ENCODE results near the gene MYO7B.

The MYO7B gene

DNA sequence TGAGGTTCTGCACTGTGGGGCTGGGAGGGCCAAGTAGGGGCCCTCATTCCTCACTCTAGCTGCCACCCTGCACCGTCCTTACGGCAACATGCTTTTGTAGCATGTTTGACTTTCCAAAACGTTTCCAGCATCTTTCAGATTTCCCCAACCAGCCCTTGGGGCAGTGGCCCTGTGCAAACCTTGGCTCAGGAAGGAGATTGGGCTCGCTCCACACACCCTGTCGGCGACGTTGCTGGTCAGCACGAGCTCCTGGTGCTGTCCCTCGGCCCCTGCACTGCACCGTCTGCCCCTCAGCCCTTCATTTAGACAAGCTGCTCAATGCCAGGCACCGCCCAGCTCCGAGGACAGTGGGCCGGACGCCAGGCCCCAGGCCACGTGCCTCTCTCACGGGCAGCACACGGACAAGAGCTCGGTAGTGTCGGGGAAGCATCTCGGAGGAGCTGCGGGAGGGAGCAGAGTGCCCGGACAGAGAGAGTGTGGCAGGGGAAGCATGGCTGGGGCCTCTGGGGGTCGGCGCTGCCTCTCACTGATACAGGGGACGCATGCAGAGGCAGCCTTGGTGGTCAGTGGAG is 117.4 kb downstream of the MYO7B start:
- no peak for DNase-seq

- no peak for DNase-seq
Observed at GRCh38 chr2:127653421-127654083, 118.1 kb downstream of the MYO7B start.

- no peak for DNase-seq
Observed at GRCh38 chr2:127654084-127654837, 118.8 kb downstream of the MYO7B start.

DNA sequence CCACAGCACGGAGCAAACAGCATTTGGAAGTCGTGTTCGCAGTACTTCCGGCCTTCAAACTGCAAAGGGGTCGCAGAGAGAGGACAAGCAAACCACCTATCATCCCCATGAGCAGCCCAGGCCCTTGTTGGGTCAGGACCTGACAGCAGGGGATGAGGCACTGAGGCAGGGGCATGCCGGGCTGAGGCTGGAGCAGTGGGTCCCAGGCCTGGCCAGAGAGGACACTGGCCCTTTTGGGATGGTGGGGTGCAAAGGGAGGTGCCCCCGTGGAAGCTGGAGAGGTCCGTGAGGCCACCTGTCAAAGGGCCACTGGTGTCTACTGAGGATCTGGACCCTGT is 119.3 kb downstream of the MYO7B start:
- DNase-seq: no peak

GRCh38 chr2:127655209-127656073 is 120.0 kb downstream of the MYO7B start:
- no peak for DNase-seq

GRCh38 chr2:127656569-127657231 is 121.2 kb downstream of the MYO7B start:
- DNase-seq: no peak

DNA sequence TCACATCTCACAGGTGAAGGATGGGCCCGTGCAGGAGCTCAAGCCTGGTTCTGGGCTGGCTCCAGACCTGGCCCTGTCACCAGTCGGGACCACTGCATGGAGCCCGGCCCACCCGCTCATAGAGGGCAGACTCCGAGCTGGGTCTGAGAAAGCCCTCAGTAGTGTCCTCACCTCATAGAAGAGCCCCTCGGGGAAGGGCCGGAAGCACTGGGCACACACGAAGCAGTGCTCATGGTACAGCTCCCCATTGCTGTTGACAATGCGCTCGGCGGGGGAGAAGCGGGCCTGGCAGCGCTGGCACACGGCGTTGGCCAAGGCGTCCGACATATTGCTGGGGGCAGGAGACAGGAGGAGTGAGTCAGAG is 121.7 kb downstream of the MYO7B start:
- no peak for DNase-seq

- DNase-seq: no peak
Observed at GRCh38 chr2:127658146-127658545, 122.7 kb downstream of the MYO7B start.

DNA sequence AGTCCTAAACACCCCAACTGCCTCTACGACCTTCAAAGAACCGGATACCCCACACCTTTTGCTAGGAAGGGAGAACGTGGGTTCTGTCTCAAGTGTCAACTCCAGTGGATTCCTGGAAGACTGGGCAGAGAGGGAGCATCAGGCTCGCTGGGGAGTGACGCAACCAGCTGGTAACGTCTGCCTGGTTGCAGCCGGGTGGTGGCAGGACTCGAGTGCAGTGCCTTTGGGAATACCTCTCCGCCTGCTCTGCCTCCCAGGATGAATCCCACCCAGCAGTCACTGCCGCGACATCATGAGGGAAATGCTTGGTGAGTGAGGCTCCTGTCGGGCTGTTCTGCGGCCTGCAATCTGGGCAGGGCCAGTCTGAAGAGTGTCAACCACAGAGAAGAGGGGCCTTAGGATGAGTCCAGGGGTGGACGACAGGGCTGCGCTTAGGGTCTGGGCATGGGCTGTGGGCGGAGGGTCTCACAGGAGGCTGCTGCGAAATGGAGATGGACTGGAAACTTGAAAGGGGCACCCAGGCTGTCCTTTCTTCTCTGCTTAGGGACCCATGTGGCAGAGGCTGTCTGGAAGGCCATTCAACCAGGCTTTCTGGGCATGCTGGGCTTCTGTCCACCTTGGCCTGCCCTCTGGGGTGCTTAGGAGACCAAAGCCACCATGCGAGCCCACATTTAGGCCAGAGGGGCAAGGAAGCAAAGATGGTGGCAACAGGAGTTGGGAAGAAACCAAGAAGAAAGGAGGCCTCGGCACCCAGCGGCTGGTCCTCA is 123.3 kb downstream of the MYO7B start:
- no peak for DNase-seq

- no peak for DNase-seq
Observed at GRCh38 chr2:127659408-127660290, 124.2 kb downstream of the MYO7B start.

- no peak for DNase-seq
Observed at GRCh38 chr2:127660291-127660578, 124.8 kb downstream of the MYO7B start.

- no peak for DNase-seq
Observed at GRCh38 chr2:127661072-127661649, 125.7 kb downstream of the MYO7B start.

DNA sequence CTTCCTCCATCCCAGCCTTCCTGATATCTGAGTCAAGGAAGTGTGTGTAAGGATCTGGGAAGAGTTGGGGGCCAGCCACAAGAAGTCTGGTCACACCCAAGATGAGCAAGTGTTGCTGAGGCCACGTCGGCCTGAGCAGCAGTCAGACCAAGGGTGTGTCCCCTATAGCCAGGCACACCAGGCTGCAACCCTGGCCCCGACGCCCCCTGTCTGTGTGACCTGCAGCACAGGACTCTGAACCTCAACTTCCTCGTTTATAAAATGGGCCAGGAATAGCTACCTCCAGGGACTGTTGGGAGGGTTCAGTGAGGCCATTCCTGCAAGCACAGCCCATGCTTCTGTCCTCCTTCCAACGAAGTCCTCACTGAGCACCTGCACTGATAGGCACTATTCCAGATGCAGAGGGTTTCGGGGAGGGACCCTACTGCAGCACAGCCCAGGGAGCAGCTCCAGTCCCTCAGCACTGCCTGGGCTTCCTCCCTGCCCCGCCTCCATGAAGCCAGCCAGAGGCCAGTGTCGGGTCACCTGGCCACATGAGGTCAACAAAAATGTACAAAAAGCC is 126.5 kb downstream of the MYO7B start:
- DNase-seq: no peak

DNA sequence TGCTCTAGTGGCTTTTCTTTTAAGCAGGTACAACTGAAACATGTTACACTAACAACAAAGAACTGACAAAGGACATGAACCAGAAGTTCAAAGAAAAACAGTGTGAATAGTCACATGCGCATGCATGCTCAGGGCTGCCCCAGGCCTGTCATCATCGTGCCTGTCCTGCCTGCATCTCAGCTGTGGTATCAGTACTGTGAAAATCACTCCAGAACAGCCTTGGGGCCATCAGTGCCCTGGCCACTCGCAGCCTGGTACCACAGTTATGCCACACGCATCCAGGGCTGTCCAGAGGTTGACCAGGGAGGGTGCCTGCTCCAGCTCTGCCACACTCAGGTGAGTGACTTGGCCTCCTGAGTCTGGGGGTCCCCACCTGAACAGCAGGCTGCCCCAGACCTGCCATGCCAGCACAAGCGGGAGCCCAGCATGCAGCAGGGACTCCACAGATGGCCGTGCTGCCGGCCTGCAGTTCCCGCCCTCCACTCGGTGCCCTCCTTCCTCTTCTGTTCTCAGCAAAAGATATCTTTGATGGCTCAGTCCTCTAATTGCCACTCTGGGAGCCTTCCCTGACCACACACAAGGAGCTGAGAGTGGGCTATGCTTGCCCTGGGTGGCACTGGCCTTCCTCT is 127.6 kb downstream of the MYO7B start:
- DNase-seq: no peak

- no peak for DNase-seq
Observed at GRCh38 chr2:127663566-127664064, 128.1 kb downstream of the MYO7B start.

GRCh38 chr2:127664065-127664894 is 128.8 kb downstream of the MYO7B start:
- no peak for DNase-seq

DNA sequence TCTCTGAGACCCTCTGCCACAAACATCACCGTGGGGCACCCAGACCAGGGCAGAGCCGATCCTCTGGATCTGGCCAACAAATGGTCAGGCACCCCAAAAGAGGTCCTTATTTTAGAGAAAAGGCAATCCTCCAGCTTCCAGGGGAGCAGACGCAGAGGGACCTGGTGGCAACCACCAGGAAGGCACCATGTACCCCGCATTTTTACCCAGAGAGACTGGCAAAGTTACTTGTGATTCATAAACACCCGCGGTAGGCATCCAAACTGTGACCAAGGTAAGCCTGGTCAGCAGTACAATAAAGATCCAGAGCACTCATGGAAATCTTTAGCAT is 129.4 kb downstream of the MYO7B start:
- no peak for DNase-seq

GRCh38 chr2:127665267-127665893 is 129.9 kb downstream of the MYO7B start:
- DNase-seq: no peak

GRCh38 chr2:127669056-127669455 is 133.6 kb downstream of the MYO7B start:
- DNase-seq: no peak
